Stimulated activated CD4-positive, alpha-beta T cell treated with anti-CD3 and anti-CD28 coated beads, Interleukin-15, amount 100 ng/mL, for 1 hour (primary cell): ENCODE data around the gene PITPNM3.
"Not testable (repeated sequence)": the region's sequence is repeated elsewhere in the genome, so short reads cannot be mapped to it uniquely, and the experiment has no call there.

Experiments
- DNase-seq, 2 donors: peaks; one replicate each; pipeline ENCODE4 v3.0.0-alpha.2; 2020; ENCODE audit warnings: low read depth in 1 of 2, low spot score in 1 of 2

The PITPNM3 gene

DNA sequence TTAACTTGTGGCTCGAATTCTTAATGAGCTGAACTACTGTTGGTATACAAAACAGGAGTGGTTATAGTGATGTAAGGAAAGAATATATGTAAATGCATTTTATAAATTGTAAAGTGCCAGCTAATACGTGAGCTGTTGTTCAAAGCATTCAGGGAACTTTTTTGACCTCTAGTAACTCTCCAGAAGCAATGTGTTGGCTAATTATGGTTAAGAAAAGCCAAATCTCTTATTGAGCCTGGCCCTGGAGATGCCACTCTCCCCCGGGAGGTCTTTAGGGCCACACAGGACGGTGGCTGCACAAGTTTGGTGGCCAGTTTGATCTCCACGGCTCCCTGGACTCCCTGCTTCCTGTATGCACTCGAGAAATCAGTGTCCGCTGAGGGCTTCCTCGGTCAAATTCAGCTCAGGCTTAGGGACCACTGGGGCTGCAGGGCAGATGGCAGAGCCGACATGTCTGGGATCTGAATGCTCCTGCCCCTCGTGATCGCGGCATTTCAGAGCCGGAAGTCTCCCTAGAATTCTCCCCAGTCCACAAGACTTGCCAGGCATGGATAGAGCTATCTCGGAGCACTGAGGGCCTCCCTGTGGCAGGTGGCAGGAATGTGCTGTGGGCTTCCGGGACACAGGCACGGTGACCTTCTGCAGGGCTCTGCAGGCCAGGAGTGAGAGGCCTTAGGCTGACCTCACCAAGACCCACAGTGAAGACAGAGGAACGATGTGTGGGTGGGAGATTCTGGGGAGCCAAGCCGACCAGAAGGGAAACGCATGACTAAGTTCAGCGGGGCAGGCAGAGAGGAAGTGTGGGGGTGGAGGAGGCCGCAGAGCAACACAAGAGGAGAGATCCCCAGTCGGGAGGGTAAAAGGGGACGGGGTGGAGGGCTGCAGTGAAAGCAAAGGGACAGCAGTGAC is 18.6 kb upstream of the PITPNM3 start:
- no peak for DNase-seq

DNA sequence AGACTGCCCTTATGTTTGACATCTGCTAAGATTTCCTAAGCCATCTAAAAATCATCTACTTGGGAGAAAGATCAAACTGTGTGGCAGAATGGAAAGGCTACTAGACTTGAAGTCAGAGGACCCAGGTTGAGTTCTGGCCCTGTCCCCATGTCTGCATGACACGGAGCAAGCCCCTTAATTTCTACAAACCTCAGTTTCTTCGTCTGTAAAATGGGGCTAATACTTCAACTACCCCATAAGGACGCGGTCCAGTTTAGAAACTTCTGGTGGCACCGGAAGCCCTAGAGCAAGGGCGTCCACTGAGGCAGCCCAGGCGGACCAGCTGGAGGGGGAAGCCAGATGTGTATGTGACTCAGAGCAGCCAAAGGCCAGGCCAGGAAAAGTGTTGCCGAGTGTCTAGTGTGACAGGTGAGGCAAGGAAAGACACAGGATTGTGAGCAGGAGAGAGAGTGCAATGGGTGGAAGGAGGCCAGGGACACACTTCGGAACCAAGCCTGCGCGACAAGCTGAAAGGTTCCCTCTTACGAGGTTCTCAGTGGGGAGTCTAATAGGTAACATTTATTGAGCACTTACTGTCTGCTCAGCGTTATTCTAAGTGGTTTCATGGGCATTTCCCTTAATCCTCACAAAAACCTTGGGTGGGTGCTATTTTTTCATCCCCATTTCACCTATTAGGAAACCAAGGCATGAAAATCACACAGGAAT is 17.8 kb upstream of the PITPNM3 start:
- no peak for DNase-seq

DNA sequence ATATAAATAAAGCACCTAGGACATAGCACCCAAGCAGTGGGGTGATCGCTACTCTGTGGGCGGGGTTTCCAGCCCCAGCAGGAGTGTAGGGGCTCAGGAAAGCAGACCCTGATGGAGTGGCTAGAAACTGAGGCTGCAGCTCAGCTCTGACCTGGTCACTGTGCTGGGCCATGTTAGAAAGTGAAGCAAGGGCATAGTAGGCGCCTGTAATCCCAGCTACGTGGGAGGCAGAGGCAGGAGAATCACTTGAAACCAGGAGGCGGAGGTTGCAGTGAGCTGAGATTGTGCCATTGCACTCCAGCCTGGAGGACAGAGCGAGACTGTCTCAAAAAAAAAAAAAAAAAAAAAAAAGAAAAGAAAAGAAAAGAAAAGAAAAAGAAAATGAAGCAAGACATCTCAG is 17.1 kb upstream of the PITPNM3 start:
- DNase-seq: not testable (repeated sequence)

- DNase-seq: no peak
Observed at GRCh38 chr17:6572972-6573370, 16.6 kb upstream of the PITPNM3 start.

- DNase-seq: no peak
Observed at GRCh38 chr17:6571452-6571781, 15.1 kb upstream of the PITPNM3 start.

- no peak for DNase-seq
Observed at GRCh38 chr17:6570731-6571451, 14.5 kb upstream of the PITPNM3 start.

DNA sequence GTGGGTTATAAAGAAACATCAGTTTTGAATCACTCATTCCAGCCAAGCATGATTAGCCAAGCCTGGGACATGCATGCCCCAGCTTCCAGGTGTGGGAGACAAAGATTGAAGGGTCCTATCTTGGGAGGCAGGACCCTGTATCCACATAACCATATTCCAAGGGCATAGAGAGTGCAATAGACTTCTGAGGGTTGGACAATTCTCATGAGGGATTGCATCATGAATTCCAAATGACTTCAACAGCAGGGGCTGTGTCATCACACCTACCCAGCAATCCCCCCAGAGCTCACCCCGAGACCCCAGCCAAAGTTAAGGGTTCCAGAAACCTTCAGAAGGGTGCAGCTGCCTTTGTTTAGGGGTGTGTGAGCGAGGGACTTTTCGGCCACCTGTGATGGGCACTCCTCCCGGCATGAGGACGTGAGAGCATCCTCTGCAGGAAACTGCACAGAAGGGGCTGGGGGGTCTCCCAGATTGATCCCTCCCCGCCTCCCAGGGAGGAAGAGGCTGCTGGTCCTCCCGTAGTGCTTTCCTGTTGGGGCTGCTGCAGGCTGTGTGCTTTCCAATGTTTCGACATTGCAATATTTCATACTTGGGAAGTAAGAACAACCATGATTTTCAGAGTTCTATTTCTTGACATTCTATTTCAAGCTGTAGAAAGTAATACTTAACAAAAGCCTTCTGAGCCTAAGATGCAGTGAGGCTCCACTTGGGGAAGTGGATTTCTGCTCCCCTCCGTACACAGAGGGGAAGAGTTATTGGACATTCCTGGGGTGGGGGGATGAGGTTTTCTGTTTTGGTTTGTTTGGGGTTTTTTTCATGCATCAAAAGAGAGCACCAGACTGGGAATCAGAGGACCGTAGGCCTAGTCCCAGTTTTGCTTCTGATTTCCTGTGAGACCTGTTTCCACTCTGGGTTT is 13.3 kb upstream of the PITPNM3 start:
- no peak for DNase-seq

DNA sequence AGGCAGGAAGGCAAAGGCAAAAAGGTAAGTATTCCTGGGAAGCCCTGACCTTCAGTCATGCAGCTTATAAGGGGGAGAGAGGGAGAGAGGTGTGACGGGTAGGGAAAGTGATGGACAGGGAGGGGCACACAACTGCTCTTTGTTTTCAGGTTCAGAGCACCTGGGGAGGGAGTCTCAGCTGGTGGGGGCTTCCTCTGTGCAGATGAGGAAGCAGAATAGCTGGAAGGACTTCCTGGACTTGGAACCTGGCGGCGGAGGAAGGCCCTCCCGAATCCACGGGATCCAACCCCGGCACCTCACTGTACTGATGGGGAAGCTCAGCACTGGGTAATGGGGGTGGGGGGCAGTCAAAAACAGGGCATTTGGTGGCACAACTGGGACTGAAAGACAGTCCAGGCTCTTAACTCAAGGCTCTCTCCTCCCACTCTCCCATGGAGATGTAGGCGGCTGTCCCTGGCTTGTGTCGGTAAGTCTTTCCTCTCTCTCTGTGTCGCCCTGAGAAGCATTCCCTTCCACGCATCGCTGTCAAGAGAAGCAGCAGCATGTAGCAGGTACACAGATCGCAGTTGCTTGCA is 11.9 kb upstream of the PITPNM3 start:
- DNase-seq: no peak

DNA sequence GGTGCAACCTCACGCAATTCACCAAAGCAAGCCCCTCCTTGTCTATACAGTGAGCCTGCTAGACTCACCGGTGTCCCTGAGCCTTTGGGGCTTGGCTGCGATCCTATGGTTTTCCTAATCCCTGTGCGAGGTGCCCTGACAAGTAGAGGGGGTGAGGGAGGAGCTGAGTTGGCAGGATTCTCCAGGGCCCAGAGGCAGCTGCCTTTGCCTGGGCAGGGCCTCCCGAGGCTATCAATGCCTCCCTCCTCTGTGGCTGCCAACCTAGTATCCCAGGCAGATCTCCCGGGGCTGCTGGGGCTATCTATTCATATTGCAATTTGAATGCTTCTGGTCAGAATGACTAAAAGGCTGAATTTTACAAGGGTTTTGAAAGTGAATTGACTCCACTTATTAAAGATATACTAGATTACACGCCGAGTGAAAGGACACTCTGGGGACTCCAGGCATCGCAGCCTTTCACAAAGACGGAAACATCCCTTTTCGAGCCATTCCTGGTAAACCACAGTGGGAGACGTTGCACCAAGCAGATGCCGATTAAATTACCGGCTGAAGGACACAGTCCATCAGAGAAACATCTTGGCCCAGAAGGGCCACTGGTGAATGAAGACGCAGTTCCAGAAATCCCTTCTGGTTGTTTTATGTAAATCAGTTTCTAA is 11.3 kb upstream of the PITPNM3 start:
- DNase-seq: no peak

- no peak for DNase-seq
Observed at GRCh38 chr17:6561446-6561845, 5.1 kb upstream of the PITPNM3 start.

GRCh38 chr17:6560496-6560895 is 4.1 kb upstream of the PITPNM3 start:
- DNase-seq: no peak

GRCh38 chr17:6559753-6560215 is 3.4 kb upstream of the PITPNM3 start:
- DNase-seq: no peak

GRCh38 chr17:6558932-6559752 is 2.8 kb upstream of the PITPNM3 start:
- DNase-seq: no peak

DNA sequence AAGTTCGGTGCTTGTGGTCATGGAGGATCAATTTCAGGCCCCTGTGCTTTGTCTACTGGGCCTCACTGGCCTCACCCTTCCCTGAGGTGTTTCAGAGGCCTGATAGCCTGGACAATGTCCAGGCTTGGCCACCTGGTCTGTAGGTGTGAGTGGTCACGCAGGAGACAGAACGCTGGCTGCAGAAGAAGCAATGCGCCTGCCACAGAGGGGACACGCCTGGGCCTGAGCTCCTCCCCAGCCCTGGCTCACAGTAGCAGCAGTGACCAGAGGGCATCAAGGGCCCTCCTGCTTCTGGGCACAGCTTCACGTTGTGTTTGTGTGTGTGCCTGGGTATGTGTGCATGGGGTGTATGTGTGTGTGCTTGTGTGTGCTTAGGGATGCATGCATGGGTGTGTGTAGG is 1.9 kb upstream of the PITPNM3 start:
- no peak for DNase-seq

DNA sequence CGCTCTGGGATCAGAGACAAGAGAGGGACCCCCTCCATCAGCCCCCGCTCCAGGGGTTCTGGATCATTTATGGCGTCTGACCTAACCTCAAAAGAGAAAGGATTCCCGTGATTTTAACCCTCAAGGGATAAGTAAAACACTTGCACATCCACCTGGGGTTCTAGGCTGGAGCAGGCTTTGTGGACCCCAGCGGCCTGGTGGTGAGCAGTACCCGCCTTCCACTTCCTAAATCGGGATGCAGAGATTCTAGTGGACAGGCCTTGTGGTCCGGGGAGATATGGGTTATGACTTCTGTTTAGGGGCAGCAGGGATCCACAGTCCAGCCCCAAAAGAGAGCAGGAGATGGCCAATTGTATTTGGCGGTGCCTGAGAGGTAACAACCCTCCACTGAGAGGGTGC is 684 bp upstream of the PITPNM3 start:
- DNase-seq: no peak

DNA sequence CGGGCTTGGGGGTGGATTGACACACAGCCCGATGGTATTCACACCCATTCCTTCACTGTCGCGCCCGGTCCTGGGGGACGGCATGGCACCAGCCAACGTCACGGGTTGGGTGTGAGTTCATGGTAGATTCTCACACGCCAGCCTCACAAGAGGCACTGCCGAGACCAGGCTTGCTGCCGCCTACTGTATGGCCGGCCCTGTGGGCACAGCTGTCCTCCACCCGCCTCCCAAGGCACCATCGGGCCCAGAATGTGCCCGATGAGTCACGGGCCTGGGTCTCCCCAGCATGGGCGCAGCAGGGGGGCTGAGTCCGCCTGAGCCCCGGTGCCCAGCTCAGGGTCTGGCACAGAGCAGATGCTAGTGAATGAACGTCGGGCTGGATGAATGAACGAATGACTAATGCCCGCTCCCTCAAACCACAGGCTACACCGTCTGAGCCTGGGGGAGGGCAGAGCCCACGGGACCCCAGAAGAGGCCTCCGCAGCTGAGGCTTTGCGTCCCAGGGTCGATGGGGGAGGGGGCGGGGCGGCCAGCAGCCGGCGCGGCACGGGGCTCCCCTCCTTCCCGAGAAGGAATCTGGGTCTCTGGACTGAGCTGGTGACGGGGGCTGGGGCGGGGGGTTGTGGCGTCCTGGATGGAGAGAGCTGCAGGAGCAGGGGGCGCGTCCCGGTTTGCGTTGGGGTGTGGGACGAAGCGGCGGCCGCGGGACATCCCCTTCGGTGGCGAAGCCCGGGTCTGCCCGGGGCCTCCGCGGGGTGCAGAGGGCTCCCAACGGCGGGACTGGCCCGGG is 829 bp downstream of the PITPNM3 start:
- DNase-seq: no peak

DNA sequence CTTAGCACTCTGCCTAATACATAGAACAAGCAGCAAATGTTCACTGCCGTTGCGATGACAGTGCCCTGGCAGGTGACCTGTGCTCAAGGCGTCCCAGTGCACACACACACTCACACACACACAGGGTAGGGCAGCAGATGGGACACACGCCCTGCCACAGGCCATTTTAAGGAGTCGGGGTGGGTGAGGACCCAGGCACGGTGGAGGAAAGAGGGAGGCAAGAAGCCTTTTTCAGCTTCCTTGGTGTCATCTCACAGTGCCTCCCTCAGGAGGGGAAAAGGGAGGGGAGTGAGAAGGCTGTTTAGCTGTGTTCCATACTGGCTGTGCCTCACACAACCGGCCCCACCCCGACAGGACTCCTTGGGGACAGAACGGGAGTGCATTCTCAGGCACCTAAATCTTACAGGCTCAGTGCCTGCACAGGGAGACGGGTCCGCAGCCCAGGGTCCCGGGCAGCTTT is 1.5 kb downstream of the PITPNM3 start:
- no peak for DNase-seq

- DNase-seq: no peak
Observed at GRCh38 chr17:6554342-6554741, 2.0 kb downstream of the PITPNM3 start.
